HG02642 (cell line): Measurements from ENCODE around the gene MVB12B.

ENCODE experiments used
- ATAC-seq: cut with Tn5 transposase; IDR thresholded peaks from one replicate; pipeline ENCODE4 v1.9.1; 2021; ENCODE audit warnings: mild to moderate bottlenecking; ENCODE audit not compliant: unreplicated experiment, poor library complexity

The MVB12B gene

DNA sequence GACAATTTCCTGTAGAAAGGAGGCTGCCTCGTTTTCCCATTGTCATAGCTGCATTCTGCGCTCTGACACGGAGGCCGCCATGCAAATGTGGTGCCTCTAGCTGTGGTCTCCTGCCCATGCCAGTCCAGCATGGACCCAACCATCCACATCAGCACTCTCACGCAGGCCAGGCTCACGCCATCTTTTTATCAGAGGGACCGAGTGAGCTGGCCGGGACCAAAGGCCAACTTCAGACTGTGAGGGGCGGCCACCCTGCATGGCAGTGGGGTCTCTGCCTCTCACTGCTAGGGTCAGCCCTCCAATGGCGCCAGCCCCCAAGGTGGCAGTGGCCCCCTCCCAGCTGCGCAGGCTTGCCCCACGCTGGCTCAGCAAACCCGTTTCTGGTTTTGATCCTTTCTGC is 155.2 kb downstream of the MVB12B start:
- ATAC-seq, result no peak

DNA sequence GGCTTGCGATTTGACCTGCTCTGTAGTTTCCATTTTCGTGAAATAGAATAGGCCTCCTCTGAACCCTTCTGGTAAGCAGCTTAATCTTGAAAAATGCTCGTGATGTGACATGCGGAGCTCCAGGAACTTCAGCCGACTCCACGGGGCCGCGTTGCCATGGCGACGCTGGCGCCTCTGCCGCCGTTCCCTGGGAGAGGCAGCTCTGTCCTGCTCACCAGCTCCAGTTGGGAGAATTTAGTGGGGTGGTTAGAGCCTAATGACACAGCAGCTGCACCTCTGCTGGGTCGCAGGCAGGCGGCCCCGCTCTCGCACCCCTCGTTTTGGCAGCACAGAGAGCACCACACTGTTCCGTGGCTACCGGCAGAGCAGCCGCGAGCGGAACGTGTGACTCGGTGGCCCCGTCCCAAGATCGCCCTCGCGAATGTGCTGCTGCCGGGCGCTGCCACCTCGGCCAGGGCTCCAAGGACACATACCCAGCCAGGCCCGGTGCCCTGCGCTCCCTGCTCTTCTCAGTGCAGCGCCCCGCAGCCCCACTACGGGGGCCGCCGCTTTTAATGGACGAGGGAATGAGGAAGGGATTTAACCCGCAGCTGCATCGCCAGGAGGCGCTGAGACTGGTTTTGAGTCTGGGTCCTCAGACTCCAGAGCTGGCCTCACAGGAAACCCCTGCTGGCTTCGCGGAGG is 155.9 kb downstream of the MVB12B start:
- no peak for ATAC-seq

DNA sequence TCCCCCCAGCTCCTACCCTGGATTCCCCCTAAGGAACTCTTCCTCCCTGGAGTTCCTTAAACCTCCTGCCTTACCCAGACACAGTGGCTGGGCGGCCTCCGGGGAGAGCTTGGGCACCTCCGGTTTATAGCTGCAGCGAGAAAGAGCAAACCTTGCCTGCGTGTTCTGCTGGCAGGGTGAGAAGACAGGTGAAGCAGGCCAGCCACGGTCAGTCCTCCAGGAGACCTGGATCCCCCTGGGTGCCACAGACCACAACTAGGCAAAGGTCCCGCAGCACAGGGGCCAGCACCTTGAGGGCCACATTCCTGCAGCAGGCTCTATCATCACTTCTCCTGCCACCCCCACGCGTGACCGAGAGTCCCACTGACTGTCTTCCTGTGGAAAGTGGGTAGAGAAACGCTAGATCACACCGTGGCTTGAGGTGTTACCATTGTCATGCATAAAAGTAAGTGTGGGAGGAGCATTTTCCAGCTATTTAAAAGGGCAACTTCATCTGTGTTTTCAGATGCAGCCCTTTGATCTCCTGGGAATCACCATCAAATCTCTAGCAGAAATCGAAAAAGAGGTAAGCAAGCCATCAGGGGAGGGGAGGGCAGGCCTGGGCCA is 156.9 kb downstream of the MVB12B start:
- no peak for ATAC-seq

DNA sequence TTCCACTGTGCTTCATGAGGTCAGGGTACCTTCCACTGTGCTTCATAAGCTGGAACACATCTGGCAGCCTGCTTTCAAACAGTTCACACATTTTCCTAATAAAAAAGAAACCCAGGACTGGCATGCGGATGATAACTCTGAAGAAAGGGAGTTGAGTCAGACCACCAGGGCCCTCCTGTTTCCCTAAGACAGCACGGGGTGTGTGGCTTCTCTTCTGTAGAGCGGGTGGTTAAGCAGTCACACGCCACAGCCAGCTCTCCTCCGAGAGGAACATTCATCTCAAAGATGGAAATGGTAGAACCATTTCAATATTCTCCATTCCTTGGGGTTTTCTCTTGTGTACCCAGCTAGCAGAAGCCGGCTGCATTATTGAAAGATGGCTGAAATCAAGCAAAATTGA is 159.0 kb downstream of the MVB12B start:
- no peak for ATAC-seq

DNA sequence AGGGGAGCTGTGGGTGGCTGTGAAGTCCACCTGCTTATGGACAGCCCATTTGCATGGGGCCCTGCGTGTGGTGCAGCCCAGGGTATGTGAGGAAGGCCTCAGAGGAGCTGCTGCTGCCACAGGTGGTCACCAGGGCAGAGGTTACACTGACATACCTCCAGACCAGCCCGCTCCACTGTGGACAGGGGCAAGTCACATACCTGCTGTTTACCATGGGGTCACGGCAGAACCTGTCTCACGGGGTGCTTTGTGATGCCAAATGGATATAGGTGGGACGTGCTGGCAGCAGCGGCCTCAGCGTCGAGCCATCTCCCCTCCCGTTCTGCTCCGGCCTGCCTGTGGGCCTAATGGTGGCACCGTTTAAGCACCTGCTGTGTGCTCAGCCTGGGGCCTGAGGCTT is 159.6 kb downstream of the MVB12B start:
- ATAC-seq, result no peak

DNA sequence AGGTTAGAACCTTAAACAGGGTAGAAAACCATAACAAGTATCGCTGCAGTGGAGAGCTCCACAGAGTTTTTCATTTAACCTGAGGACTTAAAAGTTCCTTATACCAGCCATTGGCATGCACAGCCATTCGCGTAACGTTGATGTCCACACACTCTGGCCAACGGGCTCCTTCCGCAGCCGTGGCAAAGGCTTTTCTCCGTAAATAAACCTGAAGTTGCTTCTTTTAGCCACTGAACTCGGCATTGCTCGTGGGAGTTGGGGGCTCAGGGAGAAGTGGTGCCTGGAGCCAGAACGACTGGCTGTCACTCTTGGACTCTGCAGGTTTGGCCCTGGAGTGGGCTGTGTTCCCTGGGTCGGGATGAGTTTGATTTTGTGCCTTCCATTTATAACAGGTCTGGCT is 161.2 kb downstream of the MVB12B start:
- no peak for ATAC-seq

DNA sequence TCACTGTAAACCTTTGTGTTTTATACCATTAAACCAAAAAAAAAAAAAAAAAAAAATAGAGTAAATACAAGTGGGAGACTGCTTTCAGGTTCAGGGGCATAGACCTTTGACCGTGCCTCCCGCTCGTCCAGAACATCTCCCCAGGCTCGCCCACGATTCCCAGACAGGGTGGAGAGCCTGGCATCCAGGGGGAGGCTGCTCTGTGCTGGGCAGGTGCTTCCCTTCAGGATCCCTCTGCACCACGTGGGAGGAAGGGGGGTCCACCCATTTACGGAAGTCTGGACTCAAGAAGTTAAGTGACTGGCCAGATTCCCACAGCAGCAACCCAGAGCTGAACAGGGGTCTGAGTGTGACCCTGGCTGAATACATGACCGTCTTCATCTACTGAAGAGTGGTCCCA is 161.7 kb downstream of the MVB12B start:
- ATAC-seq, result no peak

DNA sequence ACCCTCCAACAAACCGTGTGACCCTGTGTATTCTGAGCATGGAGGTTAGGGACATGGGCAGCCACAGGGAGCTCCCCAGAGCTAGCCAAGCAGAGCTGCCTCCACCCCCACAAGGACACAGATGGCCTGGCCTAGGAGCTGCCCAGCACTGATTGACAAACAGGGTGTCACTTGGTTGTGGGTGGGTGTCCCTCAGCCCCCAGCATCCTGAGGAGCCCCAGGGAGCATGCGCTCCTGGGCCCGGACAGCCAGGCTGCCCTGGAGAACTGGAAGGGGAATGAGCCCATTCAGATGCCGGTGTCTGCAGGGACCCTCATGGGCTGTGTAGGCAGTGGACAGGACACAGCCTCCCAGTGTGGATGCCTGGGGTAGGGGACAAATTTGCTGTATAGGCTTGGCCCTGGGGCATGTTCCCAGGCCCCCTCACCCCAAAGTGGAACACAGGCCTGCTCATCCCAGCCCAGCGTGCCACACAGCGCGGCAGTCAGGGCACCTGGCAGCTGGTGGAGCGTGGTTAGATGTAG is 162.3 kb downstream of the MVB12B start:
- ATAC-seq, result no peak

DNA sequence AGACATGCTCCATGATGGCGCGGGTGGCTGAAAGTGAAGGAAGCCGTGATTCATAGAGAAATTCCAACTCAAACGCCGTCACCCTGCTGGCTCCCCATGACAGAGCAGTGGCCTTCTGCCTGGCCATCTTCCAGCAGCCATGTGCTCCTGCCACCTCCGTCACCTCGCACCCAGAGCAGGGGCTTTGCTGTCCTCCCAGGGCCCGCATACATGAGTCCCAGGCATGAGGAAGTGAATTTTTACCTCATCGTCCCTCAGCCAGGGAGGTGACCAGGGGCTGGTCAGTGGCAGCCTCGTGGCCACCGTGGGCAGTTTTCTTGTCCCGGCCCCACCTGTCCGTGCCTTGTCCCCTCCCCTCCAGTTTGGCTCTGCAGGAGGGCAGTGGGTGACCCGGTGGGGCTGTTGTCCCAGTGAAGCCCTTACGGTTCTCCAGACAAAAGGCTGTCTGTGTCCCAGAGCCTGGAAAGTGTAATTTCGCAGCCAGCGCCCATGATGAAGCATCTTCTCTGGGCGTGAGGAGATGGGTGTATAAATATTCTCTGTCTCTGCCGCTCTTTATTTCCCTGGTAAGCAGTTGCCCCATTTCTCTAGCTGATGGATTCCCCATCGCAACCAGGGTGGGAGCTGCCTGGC is 163.1 kb downstream of the MVB12B start:
- ATAC-seq, result no peak

DNA sequence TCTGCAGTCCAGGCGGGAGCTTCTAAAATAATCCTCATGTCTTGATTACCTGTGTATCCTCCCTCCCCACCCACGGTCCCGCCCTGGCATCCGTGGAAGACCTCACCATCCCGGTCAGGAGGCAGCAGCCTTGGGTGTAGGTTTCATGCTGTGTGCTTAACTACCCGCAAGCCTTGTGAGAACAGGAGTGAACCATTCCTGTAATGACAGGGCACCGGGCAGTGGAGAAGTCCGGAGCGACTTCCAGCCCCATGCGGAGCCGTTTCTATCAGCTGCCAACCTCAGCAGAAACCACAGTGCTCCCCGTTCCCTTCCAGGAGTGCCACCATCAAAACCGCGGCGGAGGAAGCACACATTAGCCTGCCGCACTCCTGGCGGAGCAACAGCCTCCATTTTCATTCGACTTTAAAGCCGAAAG is 163.6 kb downstream of the MVB12B start:
- ATAC-seq, result no peak

DNA sequence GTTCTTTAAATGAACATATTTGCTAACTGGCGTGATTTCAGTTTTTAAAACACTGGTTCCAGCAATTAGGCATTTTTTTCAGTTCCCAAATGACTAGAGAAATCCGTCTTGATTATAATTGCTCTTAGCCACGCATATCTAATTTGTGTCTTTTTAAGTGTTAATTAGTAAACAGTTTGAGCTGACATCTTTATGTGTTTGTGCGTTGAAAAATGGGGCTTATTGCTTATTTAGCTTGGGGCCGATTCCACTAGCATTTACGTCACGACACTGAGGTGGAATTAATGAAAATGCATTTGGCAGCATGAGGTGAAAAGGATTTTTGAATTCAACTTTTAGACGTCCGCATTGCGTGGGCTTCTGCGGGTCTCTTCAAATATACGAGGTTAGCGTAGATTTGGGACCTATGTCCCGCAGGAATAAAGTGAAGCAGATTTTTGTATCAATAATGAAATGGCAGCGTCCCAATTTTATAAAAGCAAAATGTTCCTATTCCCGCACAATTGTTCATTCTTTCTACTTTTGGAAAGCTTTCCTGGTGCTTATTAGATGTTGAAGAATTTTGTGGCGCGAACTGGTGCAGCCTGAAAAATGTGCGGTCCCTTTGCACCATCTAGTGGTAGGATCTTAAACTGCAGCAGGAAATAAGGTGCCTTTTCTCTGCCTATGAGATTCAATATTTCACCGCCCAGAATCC is 164.4 kb downstream of the MVB12B start:
- ATAC-seq, result no peak

DNA sequence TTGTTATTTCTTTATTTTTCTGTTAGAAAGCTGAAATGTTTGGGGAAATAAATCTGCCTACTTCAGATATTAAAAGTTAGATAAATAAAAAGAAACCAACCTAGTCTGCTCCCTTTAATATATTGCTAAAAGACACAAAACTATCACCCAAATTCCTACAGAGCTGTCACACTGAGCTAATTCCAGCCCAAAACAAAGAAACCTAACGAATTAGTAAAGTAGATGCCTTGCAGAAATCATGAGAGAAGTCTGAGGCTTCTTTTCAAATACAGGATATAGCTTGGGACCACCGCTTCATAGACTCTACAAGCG is 164.9 kb downstream of the MVB12B start:
- no peak for ATAC-seq

DNA sequence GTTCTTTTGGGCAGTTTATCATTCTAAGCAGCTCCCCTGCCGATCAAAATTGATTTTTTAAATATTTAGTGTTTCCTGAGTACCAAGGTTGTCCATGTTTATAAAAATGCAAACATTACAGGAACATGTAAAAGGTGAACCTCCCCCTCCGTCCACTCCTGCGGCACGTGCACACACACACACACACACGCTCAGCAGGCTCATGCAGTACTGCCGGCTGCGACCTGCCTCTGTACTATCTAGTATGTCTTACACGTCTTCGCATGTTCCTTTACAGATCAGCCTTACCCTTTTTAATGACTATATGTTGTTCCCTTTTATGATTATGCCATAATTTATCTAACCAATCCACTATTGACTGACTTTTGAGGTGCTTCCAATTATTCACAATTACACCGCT is 165.3 kb downstream of the MVB12B start:
- ATAC-seq, result no peak

DNA sequence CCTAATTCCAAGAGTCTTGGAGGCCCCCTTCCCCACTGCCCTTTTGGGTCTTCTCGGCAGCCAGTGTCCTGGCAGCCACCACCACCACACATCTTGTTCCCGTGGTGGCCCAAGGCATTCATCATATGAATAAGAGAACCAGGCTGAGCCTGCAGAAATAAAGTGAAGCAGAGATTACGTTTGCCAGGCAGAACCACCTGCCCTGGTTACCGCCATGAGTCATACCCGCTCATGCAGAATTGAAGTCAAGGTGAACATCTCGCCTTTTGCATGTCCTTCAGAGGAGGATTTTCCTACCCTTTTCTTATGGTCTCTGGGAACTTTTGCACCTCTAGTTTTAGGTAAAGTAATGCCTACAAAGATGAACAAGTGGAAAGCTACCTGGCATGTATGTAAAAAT is 167.6 kb downstream of the MVB12B start:
- no peak for ATAC-seq

DNA sequence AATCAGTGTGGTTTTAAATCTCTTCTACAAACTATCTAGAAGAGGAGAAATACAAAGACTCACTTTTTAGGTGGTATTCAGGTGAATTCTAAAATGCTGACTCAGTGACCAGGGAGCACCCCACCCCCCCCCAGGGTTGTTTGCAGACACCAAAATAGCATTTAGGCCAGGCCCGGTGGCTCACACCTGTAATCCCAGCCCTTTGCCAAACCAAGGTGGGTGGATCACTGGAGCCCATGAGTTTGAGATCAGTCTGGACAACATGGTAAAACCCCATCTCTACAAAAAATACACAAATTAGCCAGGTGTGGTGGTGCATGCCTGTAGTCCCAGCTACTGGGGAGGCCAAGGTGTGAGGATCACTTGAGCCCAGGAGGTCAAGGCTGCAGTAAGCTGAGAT is 168.1 kb downstream of the MVB12B start:
- ATAC-seq, result no peak

DNA sequence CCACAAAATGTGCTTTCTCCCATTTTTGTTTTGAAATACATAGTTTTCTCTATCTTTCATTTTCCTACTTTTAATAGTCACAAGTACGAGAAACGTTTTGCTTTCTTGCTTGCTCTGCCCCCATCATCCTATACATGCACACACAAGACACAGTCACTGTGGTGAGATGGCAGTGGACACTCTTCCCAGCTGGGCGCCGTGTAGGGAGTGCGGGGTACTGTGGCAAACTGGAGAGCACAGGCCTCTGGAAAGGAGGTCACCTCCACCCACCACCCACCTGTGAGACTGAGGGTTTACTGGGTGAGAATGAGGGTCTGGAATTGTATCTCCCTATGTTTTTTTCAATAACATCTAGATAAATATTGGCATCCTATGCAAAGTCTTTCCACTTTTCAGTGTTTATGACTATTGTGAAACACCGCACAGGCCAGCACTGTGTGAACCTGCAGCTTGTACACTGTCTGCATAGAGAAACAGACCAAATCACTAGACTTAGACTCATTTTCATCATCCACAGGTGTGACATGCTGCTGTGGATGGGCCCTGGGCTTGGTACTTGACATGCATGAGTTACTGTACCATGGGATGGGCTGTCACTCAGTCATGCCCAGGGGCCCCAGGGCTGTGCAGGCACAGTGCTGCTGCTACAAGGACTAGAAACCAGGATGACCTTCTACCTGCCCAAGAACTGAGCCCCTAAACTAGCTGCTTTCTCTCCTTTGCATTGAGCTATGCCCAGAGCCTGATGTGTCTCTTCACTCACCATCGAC is 169.0 kb downstream of the MVB12B start:
- no peak for ATAC-seq

DNA sequence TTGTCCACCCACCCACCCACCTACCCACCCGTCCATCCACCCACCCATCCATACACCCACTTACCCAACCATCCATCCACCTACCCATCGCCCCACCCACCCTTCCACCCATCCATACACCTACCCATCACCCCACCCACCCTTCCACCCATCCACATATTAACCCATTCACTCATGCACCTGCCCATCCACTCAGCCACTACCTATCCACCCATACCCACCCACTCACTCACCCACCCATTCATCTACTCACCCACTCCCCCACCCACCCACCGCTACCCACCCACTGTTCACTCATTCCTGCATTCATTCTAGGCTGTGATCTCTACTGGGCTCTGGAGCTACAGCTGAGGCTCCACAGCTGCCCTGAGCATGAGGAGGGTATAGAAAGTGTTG is 169.6 kb downstream of the MVB12B start:
- ATAC-seq, result no peak

DNA sequence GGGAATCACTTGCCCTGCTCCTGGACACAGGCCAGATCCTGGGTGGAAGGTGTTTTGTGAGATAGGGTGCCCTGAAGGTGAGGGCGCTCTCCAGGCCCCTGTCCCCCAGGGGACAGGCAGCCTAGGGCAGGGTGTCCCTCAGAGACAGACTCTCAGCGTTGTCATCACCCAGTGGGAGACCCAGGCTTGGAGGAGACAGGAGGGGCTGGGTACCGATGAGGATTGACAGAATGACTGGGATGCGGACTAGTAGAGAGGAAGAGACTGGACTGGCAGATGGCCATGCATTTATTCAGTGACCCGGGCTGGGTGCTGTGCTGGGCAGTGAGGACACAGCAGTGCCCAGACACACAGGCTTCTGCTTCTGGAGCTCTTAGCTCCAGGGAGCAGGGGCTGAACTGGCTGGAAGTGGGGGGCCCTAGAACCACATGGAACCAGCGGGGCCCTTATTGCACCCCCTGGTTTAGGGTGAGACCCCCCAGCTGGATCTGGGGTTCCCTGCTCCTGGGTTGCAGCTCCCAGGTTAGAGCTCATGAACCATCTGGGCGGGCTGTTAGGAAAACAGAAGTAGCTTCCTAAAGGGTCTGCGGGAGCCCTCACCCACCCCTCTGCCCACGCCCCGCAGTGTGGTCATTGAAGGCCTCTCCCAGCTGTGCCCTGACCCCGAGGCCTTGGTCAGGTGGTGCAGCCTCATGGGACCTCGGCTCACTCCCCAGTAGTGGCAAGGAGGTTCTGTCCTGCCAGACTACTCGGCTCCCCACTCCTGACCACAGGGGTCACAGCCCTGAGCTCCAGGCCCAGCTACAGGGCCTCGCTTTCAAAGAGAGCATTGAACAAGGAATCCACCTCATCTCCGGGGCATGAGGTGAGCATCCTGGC is 170.4 kb downstream of the MVB12B start:
- ATAC-seq, result no peak

DNA sequence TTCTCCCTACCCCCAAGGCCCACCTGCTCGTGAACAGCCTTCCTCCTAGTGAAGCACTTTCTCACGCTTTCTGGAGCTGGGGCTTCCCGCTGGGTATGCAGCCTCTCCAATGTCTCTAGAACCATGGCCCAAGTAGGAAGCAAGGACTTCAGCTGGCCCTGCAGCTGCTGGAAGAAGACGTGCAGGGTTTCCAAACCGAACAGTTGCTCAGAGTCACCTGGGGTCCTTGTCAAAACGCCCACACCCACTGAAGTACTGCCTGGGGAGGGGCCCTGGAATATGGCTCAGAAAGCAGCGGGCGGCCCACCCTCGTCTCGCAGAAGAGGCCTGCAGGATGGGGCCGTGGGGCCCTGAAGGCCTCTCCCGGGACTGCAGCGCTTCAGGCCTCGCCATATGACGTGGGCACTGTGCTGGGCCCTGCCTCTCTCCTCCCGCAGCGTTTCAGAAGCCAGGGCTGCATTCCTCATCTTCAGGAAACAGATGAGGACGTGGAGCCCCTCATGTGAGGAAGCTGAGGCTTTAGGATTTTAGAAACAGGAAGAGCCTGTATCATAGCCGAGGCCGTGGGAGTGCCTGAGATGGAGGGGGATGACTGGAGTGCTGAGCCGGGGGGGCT is 171.1 kb downstream of the MVB12B start:
- no peak for ATAC-seq
